NOMO-1 (cell line): ENCODE results near the gene ATF7.

Experiments
- DNase-seq, 2 experiments: peaks; one replicate each; lab custom pipeline; 2025; ENCODE audit not compliant: unreplicated experiment in 2 of 2; lab: John Stamatoyannopoulos, UW

Gene ATF7

DNA sequence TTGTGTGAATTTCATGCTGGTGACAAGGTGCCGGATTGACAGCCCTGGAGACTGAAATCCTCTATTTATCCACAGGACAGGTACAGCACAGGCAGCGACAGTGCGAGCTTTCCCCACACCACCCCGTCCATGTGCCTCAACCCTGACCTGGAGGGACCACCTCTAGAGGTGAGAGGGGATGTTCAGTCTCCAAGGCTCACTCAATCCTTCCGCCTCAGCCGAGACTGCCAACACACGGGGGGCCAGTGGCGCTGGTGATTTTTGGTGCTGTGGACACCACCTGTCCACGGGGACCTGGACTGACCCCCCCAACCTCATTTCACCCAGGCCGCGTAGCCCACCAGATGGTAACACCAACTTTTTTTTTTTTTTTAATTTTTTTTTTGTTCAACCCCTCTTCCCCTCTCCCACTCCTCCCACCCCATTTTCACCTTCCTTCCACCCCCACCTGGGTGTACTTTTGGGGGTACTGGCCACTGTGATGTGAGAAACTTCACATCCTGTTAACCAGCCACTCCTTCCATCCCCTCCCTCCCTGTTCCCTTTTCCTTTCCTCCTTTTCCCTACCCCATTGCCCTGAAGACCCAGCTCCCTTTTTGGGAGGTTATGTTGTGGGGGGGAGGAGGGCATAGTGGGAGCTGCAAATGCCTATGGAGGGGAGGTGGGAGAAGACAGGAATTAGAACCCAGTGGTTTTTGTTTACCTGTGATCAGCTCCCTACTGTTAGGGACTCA, 161.3 kb downstream of the ATF7 start:
- DNase-seq, result no peak

DNA sequence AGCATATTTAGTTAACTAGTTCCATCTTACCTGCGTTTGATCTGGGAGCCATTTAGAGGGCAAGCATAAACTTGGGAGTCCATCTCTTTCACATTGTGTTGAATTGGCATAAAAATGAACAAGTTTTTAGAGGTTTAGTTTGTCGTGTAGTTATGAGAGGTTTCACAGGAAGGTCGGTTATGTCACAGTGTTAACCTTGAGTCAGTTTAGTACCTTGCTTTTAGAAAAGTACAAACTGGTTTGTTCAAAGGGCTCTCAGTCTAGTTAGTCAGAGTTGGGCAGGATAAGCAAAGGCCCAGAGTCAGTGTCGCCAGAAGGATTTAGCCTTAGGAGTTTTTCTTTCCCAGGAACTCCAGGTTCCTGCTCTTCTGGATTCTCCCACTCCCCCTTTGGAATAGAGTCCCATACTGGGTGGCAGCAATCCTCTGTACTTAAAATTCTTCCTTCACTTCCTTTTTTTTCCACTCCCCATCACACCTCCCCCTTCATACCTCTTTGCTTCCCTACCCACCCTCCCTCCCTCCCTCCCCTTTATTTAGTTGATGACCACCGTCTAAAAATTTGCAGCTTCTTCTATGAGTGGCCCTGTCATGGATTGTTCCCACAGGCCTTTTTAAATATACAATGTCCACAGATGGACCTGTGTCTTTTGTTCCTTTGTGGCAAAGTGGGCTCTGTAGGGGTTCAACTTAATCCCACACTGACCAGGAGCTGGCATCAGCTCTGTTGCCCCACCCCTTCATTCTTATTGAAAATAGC, 162.2 kb downstream of the ATF7 start:
- DNase-seq, result no peak

- no peak for DNase-seq
Measured at GRCh38 chr12:53462935-53463334, 163.2 kb downstream of the ATF7 start.

GRCh38 chr12:53461591-53461990, 164.6 kb downstream of the ATF7 start:
- no peak for DNase-seq

GRCh38 chr12:53461059-53461458, 165.1 kb downstream of the ATF7 start:
- DNase-seq, result no peak

DNA sequence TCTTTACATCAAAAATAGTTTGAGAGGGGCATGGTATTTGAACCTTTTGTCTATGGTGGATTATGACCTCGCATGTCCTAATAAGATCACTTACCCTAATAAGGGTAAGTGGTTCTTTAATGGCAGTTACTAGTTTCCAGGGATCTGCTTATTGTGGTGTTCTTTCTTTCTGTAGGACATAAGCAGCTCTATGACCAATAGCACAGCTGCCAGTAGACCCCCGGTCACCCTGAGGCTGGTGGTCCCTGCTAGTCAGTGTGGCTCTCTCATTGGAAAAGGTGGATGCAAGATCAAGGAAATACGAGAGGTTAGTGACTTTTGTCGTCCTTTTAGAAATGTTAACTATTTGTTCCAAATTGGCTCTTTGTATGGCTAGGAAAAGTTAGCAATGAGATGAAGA, 167.1 kb downstream of the ATF7 start:
- DNase-seq, result no peak
